Astrocyte of the cerebellum (primary cell): Measurements from ENCODE around the gene CREM.

Experiments
- DNase-seq: peaks from one replicate; pipeline ENCODE4 v3.0.0-alpha.2; 2011; ENCODE audit warnings: low read depth
- H3K4me3 ChIP-seq: 2 replicates; pipeline ENCODE4 v1.5.1; 2011; ENCODE audit warnings: mild to moderate bottlenecking, low read depth, low read length, moderate library complexity
- CTCF ChIP-seq: IDR thresholded peaks from 2 replicates; pipeline ENCODE4 v1.5.1; 2012; ENCODE audit warnings: low read length, low read depth, moderate library complexity, mild to moderate bottlenecking; ENCODE audit errors: missing control alignments
- in situ Hi-C: cut with HindIII; loops from 2 replicates; pipeline ENCODE4 v1.10.0; 2017; ENCODE audit warnings: low sequenced_read_pairs

Gene CREM

GRCh38 chr10:35194906-35195305 lies 68.3 kb downstream of the CREM start:
- in situ Hi-C loops, result no loop called here
- H3K4me3 ChIP-seq, result peak overlapping the region; percentile 47
- peak; percentile 20 for DNase-seq
- no peak for TF ChIP-seq CTCF

GRCh38 chr10:35195361-35196306 lies 69.0 kb downstream of the CREM start:
- in situ Hi-C loops, result no loop called here
- TF ChIP-seq CTCF, result peak; percentile 87
- peak overlapping the region; percentile 47 for H3K4me3 ChIP-seq
- DNase-seq, result peak; percentile 96

GRCh38 chr10:35200487-35200886 lies 73.8 kb downstream of the CREM start:
- TF ChIP-seq CTCF, result no peak
- DNase-seq, result no peak
- in situ Hi-C loops, result no loop called here
- H3K4me3 ChIP-seq, result no peak overlapping the region

- in situ Hi-C loops, result no loop called here
- H3K4me3 ChIP-seq, result no peak overlapping the region
- no peak for DNase-seq
- no peak for TF ChIP-seq CTCF
Observed at GRCh38 chr10:35201234-35201633, 74.6 kb downstream of the CREM start.

GRCh38 chr10:35202050-35202449 lies 75.4 kb downstream of the CREM start:
- no peak for DNase-seq
- H3K4me3 ChIP-seq, result no peak overlapping the region
- in situ Hi-C loops, result no loop called here
- TF ChIP-seq CTCF, result no peak

- no peak for TF ChIP-seq CTCF
- in situ Hi-C loops, result no loop called here
- DNase-seq, result no peak
- no peak overlapping the region for H3K4me3 ChIP-seq
Observed at GRCh38 chr10:35203745-35204144, 77.1 kb downstream of the CREM start.
